ENCODE data around the gene SAMHD1.
"Not testable (repeated sequence)": the region's sequence is repeated elsewhere in the genome, so short reads cannot be mapped to it uniquely, and the experiment has no call there.

The SAMHD1 gene

DNA sequence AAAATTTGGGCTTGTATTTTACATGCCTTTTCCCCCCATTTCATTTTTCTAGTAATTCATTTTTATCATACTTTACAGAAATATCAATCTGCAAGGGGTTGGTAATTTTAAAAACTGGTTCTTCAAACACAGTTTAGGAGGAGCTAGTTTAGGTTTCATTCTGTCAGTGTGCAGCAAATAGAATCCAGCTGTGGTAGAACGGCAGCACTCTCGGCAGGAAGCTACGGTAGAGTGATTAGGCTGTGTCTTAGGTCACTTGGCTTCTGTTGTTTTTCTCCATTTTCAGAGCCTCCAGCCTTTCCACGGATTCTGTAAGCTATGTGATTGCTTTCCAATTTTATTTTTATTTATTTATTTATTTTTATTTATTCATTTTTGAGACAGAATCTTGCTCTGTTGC is 42.9 kb downstream of the SAMHD1 start:
- Histone ChIP-seq H3K4me3 (ENCODE audit: low read length in 2 of 2) (no peak overlapping the region), H3K36me3 (ENCODE audit: control insufficient read depth in 2 of 2, insufficient read depth in 2 of 2, low read length in 2 of 2) (peaks cover 12 to 19% of the 10 kb centered on the region in 2 donors), H3K27me3 (ENCODE audit: control insufficient read depth in 1 of 2, insufficient read depth in 2 of 2, low read length in 2 of 2) (no peaks in the 10 kb centered on the region), H3K4me1 (ENCODE audit: control insufficient read depth, insufficient read depth, low read length) (no peaks in the 10 kb centered on the region), H3K9me3 (ENCODE audit: control insufficient read depth in 2 of 2, low read length in 2 of 2) (no peaks in the 10 kb centered on the region), H3K9ac (ENCODE audit: low read length in 2 of 2) (no peak overlapping the region), H3K27ac (ENCODE audit: low read length) (no peak overlapping the region)

DNA sequence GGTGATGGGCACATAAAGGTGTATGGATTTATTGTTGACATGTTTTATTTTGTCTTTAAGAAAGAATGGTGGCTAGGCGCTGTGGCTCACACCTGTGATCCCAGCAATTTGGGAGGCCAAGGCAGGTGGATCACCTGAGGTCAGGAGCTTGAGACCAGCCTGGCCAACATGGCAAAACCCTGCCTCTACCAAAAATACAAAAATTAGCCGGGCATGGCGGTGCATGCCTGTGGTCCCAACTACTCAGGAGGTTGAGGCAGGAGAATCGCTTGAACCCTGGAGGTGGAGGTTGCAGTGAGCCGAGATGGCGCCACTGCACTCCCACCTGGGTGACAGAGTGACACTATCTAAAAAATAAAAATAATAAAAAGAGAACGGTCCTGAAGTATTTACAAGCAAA is 45.4 kb downstream of the SAMHD1 start:
- H3K27me3 ChIP-seq (ENCODE audit: control insufficient read depth in 1 of 2, insufficient read depth in 2 of 2, low read length in 2 of 2); H3K27ac ChIP-seq (ENCODE audit: low read length); H3K9ac ChIP-seq (ENCODE audit: low read length in 2 of 2); H3K9me3 ChIP-seq (ENCODE audit: control insufficient read depth in 2 of 2, low read length in 2 of 2); H3K4me1 ChIP-seq (ENCODE audit: control insufficient read depth, insufficient read depth, low read length); H3K4me3 ChIP-seq (ENCODE audit: low read length in 2 of 2): not testable (repeated sequence)
- H3K36me3 ChIP-seq (ENCODE audit: control insufficient read depth in 2 of 2, insufficient read depth in 2 of 2, low read length in 2 of 2) = peaks cover 9 to 13% of the 10 kb centered on the region in 2 donors

- not testable (repeated sequence) for H3K4me1 ChIP-seq (ENCODE audit: control insufficient read depth, insufficient read depth, low read length); H3K27ac ChIP-seq (ENCODE audit: low read length); H3K4me3 ChIP-seq (ENCODE audit: low read length in 2 of 2); H3K27me3 ChIP-seq (ENCODE audit: control insufficient read depth in 1 of 2, insufficient read depth in 2 of 2, low read length in 2 of 2); H3K9ac ChIP-seq (ENCODE audit: low read length in 2 of 2); H3K9me3 ChIP-seq (ENCODE audit: control insufficient read depth in 2 of 2, low read length in 2 of 2)
- H3K36me3 ChIP-seq (ENCODE audit: control insufficient read depth in 2 of 2, insufficient read depth in 2 of 2, low read length in 2 of 2) = peaks cover 9 to 15% of the 10 kb centered on the region in 2 donors
Observed at GRCh38 chr20:36905566-36905965, 45.9 kb downstream of the SAMHD1 start.

- H3K36me3 ChIP-seq (ENCODE audit: control insufficient read depth in 2 of 2, insufficient read depth in 2 of 2, low read length in 2 of 2) = peaks cover 9 to 12% of the 10 kb centered on the region in 2 donors
Observed at GRCh38 chr20:36904690-36905089, 46.8 kb downstream of the SAMHD1 start.

DNA sequence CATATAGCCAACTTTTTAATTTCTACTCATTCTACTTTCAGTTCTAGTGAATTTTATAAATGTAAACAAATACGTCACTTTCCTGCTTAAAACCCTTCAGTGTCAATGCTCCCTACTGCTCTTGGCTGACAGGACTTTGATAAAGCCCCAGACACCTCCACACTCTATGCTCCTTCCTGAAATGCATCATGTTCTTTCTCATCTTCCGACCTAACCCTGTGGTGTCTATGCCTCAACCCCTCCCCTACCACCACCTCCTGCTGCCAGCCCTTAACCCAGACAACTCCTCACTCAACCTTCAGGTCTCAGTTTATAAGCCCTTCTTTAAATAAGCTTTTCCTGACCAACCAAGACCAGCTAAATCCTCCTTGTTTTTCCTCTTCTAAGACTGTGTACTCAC is 56.5 kb downstream of the SAMHD1 start:
- Histone ChIP-seq H3K9ac (ENCODE audit: low read length in 2 of 2) (no peak overlapping the region), H3K27ac (ENCODE audit: low read length) (no peak overlapping the region), H3K9me3 (ENCODE audit: control insufficient read depth in 2 of 2, low read length in 2 of 2) (no peaks in the 10 kb centered on the region), H3K4me3 (ENCODE audit: low read length in 2 of 2) (no peak overlapping the region), H3K36me3 (ENCODE audit: control insufficient read depth in 2 of 2, insufficient read depth in 2 of 2, low read length in 2 of 2) (peaks cover 17 to 27% of the 10 kb centered on the region in 2 donors), H3K27me3 (ENCODE audit: control insufficient read depth in 1 of 2, insufficient read depth in 2 of 2, low read length in 2 of 2) (no peaks in the 10 kb centered on the region), H3K4me1 (ENCODE audit: control insufficient read depth, insufficient read depth, low read length) (no peaks in the 10 kb centered on the region)

More at GRCh38 chr20:36904690-36905089, 46.8 kb downstream of the SAMHD1 start:
- H3K9me3 ChIP-seq (ENCODE audit: control insufficient read depth in 2 of 2, low read length in 2 of 2) = no peaks in the 10 kb centered on the region
- no peaks in the 10 kb centered on the region for H3K4me1 ChIP-seq (ENCODE audit: control insufficient read depth, insufficient read depth, low read length)
- H3K4me3 ChIP-seq (ENCODE audit: low read length in 2 of 2) = no peak overlapping the region
- H3K27ac ChIP-seq (ENCODE audit: low read length) = no peak overlapping the region
- H3K27me3 ChIP-seq (ENCODE audit: control insufficient read depth in 1 of 2, insufficient read depth in 2 of 2, low read length in 2 of 2) = no peaks in the 10 kb centered on the region
- no peak overlapping the region for H3K9ac ChIP-seq (ENCODE audit: low read length in 2 of 2)

GRCh38 chr20:36893801-36894200 is 57.7 kb downstream of the SAMHD1 start:
- no peaks in the 10 kb centered on the region for H3K27me3 ChIP-seq (ENCODE audit: control insufficient read depth in 1 of 2, insufficient read depth in 2 of 2, low read length in 2 of 2)
- H3K9me3 ChIP-seq (ENCODE audit: control insufficient read depth in 2 of 2, low read length in 2 of 2) = no peaks in the 10 kb centered on the region
- H3K27ac ChIP-seq (ENCODE audit: low read length) = no peak overlapping the region
- no peaks in the 10 kb centered on the region for H3K4me1 ChIP-seq (ENCODE audit: control insufficient read depth, insufficient read depth, low read length)
- H3K9ac ChIP-seq (ENCODE audit: low read length in 2 of 2) = no peak overlapping the region
- peaks cover 17 to 30% of the 10 kb centered on the region in 2 donors for H3K36me3 ChIP-seq (ENCODE audit: control insufficient read depth in 2 of 2, insufficient read depth in 2 of 2, low read length in 2 of 2)
- H3K4me3 ChIP-seq (ENCODE audit: low read length in 2 of 2) = no peak overlapping the region

DNA sequence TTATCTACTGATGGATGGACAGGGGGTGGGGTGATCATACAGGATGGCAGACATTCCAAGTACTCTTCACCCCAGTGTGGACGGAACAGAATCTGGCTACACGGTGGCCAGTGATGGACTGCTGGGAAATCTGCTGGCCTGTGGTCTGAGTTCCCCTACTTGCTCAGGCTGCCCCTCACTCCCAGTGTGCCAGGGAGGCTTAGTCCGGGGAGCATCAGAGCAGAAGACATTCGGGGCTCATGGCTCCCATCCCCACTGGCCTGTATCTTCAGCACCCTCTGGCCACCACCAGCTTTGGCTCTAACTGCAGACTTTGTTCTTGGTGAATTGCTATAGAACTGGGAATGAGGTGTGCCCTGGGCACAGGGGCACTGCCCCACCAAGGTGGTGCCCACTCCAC is 60.3 kb downstream of the SAMHD1 start:
- peak overlapping the region in 1 of 2 donors; percentile 33 for H3K9ac ChIP-seq (ENCODE audit: low read length in 2 of 2)
- H3K9me3 ChIP-seq (ENCODE audit: control insufficient read depth in 2 of 2, low read length in 2 of 2) = no peaks in the 10 kb centered on the region
- H3K27ac ChIP-seq (ENCODE audit: low read length) = no peak overlapping the region
- H3K36me3 ChIP-seq (ENCODE audit: control insufficient read depth in 2 of 2, insufficient read depth in 2 of 2, low read length in 2 of 2) = peaks cover 13 to 21% of the 10 kb centered on the region in 2 donors
- no peaks in the 10 kb centered on the region for H3K27me3 ChIP-seq (ENCODE audit: control insufficient read depth in 1 of 2, insufficient read depth in 2 of 2, low read length in 2 of 2)
- H3K4me1 ChIP-seq (ENCODE audit: control insufficient read depth, insufficient read depth, low read length) = peaks cover 10% of the 10 kb centered on the region
- no peak overlapping the region for H3K4me3 ChIP-seq (ENCODE audit: low read length in 2 of 2)

- no peaks in the 10 kb centered on the region for H3K27me3 ChIP-seq (ENCODE audit: control insufficient read depth in 1 of 2, insufficient read depth in 2 of 2, low read length in 2 of 2)
- no peaks in the 10 kb centered on the region for H3K9me3 ChIP-seq (ENCODE audit: control insufficient read depth in 2 of 2, low read length in 2 of 2)
- peaks cover 13 to 20% of the 10 kb centered on the region in 2 donors for H3K36me3 ChIP-seq (ENCODE audit: control insufficient read depth in 2 of 2, insufficient read depth in 2 of 2, low read length in 2 of 2)
- H3K27ac ChIP-seq (ENCODE audit: low read length) = no peak overlapping the region
- H3K9ac ChIP-seq (ENCODE audit: low read length in 2 of 2) = peak overlapping the region in 1 of 2 donors; percentile 33
- H3K4me1 ChIP-seq (ENCODE audit: control insufficient read depth, insufficient read depth, low read length) = peaks cover 10% of the 10 kb centered on the region
- H3K4me3 ChIP-seq (ENCODE audit: low read length in 2 of 2) = no peak overlapping the region
Observed at GRCh38 chr20:36890586-36890985, 60.9 kb downstream of the SAMHD1 start.

- Histone ChIP-seq H3K9ac (ENCODE audit: low read length in 2 of 2) (no peak overlapping the region), H3K9me3 (ENCODE audit: control insufficient read depth in 2 of 2, low read length in 2 of 2) (no peaks in the 10 kb centered on the region), H3K36me3 (ENCODE audit: control insufficient read depth in 2 of 2, insufficient read depth in 2 of 2, low read length in 2 of 2) (peaks cover 8 to 20% of the 10 kb centered on the region in 2 donors), H3K4me1 (ENCODE audit: control insufficient read depth, insufficient read depth, low read length) (peaks cover 10% of the 10 kb centered on the region), H3K27me3 (ENCODE audit: control insufficient read depth in 1 of 2, insufficient read depth in 2 of 2, low read length in 2 of 2) (no peaks in the 10 kb centered on the region), H3K4me3 (ENCODE audit: low read length in 2 of 2) (no peak overlapping the region), H3K27ac (ENCODE audit: low read length) (no peak overlapping the region)
Observed at GRCh38 chr20:36888880-36889516, 62.5 kb downstream of the SAMHD1 start.

DNA sequence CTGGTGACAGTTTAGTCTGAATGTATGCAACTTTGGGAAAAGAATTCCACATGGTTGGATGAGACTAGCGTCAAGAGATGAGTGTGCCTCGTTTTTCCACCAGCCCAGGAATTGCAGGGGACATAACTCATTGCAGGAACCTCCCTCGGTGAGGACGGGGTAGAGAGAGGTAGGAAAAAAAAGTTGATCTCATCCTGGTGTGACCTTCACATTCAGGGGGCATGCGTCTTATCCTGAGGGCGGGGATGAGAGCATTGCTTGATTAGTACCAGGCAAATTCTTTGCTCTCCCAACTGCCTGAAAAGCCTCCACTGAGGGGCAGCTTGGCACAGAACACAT is 63.8 kb downstream of the SAMHD1 start:
- Histone ChIP-seq H3K36me3 (ENCODE audit: control insufficient read depth in 2 of 2, insufficient read depth in 2 of 2, low read length in 2 of 2) (peaks cover 4 to 16% of the 10 kb centered on the region in 2 donors), H3K9me3 (ENCODE audit: control insufficient read depth in 2 of 2, low read length in 2 of 2) (no peaks in the 10 kb centered on the region), H3K4me1 (ENCODE audit: control insufficient read depth, insufficient read depth, low read length) (peaks cover 10% of the 10 kb centered on the region), H3K27me3 (ENCODE audit: control insufficient read depth in 1 of 2, insufficient read depth in 2 of 2, low read length in 2 of 2) (no peaks in the 10 kb centered on the region), H3K27ac (ENCODE audit: low read length) (no peak overlapping the region), H3K9ac (ENCODE audit: low read length in 2 of 2) (no peak overlapping the region), H3K4me3 (ENCODE audit: low read length in 2 of 2) (no peak overlapping the region)

GRCh38 chr20:36886859-36887751 is 64.4 kb downstream of the SAMHD1 start:
- Histone ChIP-seq H3K4me3 (ENCODE audit: low read length in 2 of 2) (peak overlapping the region in 1 of 2 donors; percentile 52), H3K27me3 (ENCODE audit: control insufficient read depth in 1 of 2, insufficient read depth in 2 of 2, low read length in 2 of 2) (no peaks in the 10 kb centered on the region), H3K27ac (ENCODE audit: low read length) (no peak overlapping the region), H3K9ac (ENCODE audit: low read length in 2 of 2) (peak overlapping the region in 1 of 2 donors; percentile 42), H3K4me1 (ENCODE audit: control insufficient read depth, insufficient read depth, low read length) (peaks cover 10% of the 10 kb centered on the region), H3K36me3 (ENCODE audit: control insufficient read depth in 2 of 2, insufficient read depth in 2 of 2, low read length in 2 of 2) (peaks cover 3 to 16% of the 10 kb centered on the region in 2 donors), H3K9me3 (ENCODE audit: control insufficient read depth in 2 of 2, low read length in 2 of 2) (no peaks in the 10 kb centered on the region)
